Right ventricle myocardium superior (tissue), 1 donor: ENCODE data around the gene LRBA. TPM values are rescaled to one million over a fixed set of nuclear protein-coding genes. Genes with fewer than 3 reads are reported as not detected.

Experiments
- ATAC-seq: fragments of 200-7000 bp; cut with Tn5 transposase; one replicate; pipeline ENCODE4 v1.9.1; 2020; ENCODE audit warnings: mild to moderate bottlenecking; ENCODE audit not compliant: poor library complexity
- DNase-seq: peaks from one replicate; pipeline ENCODE4 v3.0.0-alpha.2; 2020
- intact Hi-C: fragments of 100-400 bp; cut with DNase I; formaldehyde crosslinking; loops from one replicate; pipeline ENCODE4 v1.11.2; 2022
- total RNA-seq: library from RNA; stranded (reverse); fragmentation: NEBNext Ultra II Directional; extraction: Animal tissue kit (Norgen Biotek cat#: 25700); gene quantifications from one replicate; pipeline ENCODE4 v1.2.1, GENCODE V29; 2021
- donor health status: DM: no; HTN: yes; CAD: no; lungs with severe emphysema.

The LRBA gene
- total RNA-seq, 1 donor from 2014 or later: 17.9 TPM

DNA sequence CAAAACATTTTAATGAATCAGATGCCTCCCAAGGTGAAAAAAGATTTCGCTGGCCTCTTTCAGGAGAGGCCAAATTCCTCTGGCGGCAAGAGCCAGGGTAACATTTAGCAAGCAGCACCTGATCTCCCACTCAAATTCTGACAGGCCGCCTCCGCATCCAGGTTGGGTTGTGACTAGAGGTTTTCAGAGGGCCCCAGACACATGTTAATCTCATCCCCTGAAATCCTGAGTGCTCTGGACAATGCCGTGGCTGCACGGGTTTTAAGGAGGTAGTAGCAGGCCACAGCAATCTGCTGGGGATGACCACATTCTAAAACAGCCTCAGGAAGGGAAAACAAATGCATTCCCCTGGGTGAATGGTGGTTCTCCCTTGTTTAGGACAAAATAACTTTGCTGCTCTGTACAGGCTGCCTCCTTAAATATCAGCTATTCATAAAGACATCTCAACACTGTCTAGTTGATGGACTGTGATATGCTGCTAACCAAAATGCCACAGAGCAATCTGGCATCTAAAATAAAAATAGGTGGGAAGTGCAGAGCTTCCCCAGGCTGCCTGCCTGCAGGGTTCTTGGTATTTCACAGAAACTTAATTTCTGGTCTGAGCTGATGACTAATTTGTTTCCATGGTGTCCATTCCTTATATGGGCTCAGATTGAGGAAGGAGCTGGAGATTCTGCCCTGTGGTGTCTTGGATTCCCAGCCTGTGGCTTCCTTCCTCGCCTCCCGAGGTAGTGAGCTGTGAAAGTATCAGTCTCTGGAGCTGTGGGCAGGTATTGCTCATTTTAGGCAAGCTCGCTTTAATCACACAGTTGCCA lies 734.8 kb downstream of the LRBA start:
- DNase-seq (no peak), ATAC-seq (no peak)
- intact Hi-C loops: no loop called here

DNA sequence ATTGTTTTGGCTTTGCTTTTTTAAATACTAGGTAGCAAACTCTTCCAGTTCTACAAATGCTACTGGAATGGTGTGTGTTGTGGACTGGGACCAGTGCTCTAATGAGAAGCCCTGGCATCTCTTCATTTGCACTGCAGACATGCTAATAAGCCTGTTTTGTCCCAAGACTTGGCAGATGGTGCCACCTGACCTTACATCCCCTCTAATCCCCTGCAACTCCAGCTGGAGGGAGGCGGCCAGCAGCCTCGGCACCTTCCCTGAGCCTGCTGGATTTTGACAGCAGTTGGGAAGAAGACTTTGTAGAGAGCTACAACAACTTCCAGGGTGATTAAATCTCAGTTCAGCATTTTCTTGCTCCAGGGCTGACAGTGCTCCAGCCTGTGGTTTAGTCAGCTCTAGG lies 736.9 kb downstream of the LRBA start:
- DNase-seq: no peak
- ATAC-seq: no peak
- intact Hi-C loops: no loop called here

DNA sequence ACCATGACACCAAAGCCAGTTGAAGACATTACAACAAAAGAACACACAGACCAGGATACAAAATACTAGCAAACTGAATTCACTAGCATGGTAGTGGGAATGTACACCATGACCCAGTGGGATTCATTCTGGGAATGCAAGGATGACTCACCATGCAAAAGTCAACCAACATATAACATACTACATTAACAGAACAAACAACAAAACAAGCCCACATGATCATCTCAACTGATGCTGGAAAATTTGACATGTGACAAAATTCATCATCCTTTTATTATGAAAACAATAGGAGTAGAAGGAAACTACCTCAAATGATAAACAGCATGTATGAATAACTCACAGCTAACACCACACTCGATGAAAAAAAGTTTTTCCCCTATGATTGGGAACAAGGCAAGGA lies 746.6 kb downstream of the LRBA start:
- ATAC-seq: no peak
- no peak for DNase-seq
- intact Hi-C loops: no loop called here

DNA sequence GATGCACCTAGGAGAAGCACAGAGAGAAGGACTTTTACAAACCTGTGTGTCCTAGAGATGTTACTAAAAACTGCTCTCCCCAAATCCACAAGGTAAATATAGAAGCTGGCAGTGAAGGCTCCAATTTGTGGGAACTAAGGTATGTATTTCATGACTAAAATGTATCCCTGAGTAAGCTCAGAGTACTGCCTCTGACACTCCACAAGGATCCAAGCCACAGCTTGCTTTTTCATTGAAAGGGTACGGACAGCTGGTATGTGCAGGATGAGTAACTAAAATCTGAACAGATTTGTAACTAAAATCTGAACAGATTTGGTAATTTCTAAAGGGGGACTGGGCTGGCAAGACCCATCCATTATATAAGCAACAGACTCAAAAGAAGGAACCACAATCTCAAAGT lies 749.3 kb downstream of the LRBA start:
- ATAC-seq: no peak
- no peak for DNase-seq
- intact Hi-C loops: no loop called here

DNA sequence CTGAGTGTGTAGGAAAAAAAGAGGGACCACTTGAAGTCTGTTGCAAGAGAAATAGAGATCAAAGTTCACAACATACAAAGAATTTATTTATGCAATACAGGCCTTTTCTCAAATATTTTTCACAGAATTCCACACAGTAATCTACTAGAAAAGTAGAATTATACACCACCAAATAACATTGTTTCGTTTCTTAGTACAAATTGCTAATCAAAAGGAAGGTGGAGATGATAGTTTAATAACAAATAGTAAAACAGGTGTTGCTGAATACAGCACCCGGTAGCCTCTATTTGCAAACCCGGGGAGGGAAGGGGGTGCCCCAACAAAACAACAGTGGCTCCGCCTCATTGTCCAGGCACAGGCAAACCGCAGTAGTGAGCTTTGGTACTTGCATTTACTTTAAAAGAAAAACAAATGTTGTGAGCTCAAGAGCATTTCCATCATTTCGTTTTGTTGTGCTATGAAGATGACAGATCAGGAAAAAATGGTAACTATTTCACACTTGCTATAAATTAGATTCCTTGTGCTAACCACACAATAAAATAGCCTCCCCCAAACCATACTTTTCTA lies 750.4 kb downstream of the LRBA start:
- no peak for DNase-seq
- ATAC-seq: no peak
- intact Hi-C loops: no loop called here

DNA sequence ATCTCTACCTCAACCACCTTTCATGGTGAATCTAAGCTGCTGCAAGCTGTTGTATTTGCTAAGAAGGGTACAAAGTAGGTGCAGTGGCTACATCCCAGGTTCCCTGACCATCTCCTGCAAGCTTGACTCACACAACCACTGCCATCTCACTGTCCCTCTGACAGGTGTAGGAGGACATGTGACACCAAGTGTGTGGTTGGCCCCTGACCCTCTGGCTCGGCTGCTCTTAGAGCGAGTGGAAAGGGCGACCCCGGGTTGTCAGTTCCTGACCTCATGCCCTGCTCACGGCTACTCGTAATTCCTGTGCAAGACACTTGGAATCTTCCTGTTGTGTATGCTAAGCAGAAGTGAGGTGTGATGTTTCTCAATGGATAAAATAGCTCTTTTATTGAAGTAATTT lies 752.5 kb downstream of the LRBA start:
- DNase-seq: no peak
- intact Hi-C loops: no loop called here
- no peak for ATAC-seq

DNA sequence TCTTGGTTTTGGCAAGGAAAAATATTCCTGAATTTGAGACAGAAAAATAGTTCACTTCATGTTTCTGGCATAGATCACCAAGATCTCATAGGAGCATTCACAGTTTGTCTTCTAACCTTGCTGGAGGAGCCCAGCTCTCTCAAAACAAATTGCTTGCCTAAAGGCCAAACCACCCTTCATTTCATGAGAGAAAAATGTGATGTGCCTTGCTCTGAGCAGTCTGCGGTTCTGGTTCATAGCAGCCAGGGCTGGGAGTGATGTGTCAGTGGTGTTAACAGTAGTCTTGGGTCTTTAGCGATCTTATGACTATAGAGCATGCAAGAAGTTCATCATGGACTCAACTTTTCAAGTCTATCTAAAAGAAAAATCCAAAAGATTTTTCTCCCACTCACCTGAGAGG lies 753.5 kb downstream of the LRBA start:
- intact Hi-C loops: no loop called here
- DNase-seq (no peak), ATAC-seq (no peak)

DNA sequence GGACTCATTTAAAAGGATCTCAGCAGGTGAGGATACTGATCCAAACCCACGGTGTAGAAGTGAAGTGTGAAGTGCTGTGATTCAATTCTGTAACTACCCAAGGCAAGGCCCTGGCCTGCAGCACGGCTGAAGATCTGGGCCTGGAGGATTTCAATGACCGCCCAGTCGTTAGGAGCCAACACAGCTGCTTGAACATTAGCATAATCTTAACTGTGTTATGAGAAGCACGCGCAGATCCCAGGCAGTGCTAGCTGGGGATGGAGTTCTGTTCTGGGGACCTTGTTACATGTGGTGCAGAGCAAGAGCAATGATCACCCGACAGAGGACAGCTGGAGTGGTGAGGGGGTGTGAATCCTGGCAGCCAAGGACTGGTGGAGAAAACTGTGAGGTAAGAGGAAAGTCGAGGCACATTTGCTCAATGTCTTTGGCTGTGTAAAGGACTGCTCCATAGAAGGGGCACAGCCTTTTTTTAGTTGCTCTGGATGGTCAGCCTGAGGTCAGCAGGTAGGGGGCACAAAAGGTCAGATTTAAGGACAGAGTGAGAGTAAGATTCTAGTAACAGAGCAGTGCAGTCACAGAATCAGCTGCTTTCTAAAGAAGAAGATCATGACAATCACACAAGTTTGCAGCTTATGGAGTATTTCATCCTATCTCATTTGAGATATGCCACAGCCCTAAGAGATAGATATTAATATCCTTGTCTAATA lies 755.1 kb downstream of the LRBA start:
- no peak for DNase-seq
- intact Hi-C loops: no loop called here
- ATAC-seq: peak; percentile 34

DNA sequence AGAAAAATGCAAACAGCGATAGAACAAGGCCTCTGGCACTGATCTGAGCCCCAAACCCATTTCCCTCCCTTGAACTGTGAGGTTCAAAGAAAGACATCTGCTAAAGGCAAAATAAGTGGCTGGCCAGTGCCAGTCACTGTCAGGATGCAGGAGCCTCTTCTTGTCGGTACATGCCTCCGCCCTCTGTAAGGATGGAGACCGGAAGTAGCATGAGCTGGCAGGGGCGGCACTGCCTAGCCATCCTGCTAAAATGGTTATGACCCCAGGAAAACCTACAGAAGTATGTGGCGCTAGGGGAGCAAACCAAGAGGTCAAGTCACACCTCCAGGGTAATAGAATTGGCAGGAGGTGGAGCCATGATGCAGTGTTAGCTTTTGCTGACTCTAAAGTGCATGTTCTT lies 756.5 kb downstream of the LRBA start:
- intact Hi-C loops: no loop called here
- ATAC-seq: no peak
- no peak for DNase-seq

DNA sequence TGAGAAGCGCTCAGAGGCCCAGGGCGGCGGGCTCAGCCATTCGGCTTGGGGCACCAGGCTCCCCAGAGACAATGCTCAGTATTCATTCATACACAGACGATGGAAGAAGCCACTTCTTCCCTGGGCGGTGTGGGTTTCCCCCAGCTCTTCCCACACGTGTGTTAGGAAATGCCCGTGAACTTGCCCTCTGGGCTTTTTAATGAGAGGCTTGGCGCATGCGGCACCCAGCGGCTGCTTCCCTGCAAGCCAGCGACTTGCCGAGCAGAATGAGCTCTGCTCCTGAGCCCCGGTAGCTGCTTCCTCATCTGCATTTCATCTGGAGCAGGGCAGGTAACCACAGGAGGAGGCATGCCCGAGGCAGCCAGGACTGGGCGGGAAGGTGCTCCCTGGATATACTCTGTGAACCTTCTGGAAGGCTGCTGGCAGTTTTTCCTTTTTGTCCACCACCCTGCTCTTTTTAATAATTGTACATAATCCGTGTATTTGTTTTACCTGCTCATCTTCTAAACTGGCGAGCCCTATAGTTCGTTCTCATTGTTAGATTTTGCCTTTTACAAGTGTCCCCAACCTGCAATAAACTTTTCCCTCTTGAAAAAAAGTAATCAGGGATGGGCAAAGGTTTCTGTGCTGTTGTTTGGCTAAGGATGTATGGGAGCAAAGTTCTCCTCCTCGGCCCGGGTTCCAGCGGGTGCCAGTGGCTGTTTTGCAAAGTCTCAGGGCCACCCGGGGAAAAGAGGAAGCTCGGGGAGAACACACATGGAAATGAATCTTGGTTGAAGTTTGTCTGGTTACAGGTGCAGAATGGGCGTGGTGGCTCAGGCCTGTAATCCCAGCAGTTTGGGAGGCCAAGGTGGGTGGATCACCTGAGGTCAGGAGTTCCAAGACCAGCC lies 758.0 kb downstream of the LRBA start:
- DNase-seq (no peak), ATAC-seq (no peak)
- intact Hi-C loops: no loop called here

DNA sequence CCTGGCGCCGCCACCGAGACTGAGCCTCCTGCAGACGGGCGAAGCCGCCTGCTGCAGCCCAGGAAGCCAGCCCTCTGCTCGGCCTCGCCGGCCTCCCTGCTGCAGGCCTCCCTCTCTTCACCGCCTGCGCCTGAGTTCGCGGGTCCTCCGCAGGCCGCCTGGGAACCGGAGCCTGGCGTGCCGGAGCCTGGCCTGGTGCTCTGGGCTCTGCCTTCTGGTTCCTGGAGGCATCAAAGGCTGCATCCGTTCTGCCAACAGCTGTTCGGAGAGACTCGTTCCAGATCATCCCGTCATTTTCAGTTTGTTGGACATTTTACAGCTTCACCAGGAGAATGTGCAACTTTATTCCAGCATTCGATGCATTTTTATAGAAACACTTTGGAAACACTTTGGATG lies 758.9 kb downstream of the LRBA start:
- DNase-seq (no peak), ATAC-seq (peak; percentile 73)
- intact Hi-C loops: no loop called here

DNA sequence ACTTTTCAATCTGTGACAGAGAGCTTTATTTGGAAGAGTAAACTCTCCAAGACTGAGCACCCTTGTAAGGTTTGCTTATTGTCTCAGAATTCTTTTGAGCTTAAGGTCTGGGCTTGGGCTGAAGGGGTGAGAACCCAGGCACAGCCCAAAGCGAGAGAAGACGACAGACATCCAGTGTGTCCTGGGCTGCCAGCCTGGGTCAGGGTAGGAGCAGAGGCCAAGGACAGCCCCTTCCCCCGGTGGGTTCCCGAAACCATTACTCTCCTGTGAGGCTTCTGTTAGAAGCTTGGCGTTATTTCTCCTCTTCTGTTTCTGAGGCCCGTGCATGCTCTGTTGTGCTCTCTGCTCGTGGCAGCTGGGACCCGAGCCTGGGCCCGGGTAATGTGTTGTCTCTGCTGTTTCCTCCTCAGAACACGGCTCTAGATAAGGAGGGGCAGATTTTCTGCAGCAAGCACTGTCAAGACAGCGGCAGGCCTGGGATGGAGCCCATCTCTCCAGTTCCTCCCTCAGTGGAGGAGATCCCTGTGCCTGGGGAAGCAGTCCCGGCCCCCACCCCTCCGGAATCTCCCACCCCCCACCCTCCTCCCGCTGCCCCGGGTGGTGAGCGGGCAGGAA lies 759.4 kb downstream of the LRBA start:
- peak; percentile 63 for ATAC-seq
- DNase-seq: no peak
- intact Hi-C loops: no loop called here

DNA sequence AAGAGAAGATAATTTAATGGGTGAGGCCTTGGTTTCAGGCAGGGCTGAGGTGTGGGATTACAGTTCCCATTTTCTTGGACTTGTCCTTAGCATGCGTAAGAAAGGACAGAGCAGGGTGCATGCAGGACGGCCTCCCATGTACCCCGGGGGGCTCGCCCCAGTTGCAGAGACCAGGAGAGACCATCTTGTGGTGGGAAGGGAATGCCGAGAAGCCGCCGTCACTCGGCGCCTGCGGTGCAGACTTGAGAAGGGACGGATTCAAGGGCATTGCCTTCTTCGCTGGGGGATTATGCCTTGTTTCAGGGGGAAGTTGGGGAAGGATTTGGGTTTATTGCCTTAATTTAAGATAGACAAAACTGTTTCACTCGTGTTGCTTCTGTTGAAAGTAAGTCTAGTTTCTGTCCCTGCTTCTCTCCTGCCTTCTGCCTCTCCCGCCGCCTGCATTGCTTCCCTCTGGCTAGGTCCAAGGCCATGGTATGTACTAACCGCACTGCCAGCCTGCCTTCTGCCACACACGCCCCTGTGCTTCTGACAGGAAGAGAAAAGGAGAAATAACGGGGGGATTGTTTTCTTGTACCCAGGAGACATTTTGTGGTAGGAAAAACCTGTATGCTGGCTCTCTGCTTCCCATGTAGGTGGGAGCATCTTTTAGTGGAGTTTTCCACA lies 761.0 kb downstream of the LRBA start:
- DNase-seq (no peak), ATAC-seq (no peak)
- intact Hi-C loops: no loop called here

DNA sequence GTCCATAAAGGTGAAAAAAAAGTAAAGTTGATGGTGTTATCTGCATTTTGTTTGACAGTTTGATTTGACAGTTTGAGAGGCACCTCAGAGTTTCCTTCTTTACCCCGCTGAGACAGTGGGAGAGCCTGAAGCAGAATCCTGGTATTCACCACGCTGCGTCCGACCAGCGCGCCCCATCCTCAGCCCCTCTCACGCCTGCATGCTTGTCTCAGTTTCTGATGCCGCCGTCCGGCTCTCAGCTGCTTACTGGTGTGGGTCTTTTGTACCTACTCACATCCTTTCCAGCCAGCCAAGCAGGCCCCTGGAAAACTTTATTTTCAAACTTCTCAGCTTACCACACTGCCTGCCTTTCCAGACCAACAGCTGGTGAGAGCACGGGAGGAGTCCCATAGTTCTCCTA lies 761.7 kb downstream of the LRBA start:
- intact Hi-C loops: no loop called here
- DNase-seq (no peak), ATAC-seq (no peak)

DNA sequence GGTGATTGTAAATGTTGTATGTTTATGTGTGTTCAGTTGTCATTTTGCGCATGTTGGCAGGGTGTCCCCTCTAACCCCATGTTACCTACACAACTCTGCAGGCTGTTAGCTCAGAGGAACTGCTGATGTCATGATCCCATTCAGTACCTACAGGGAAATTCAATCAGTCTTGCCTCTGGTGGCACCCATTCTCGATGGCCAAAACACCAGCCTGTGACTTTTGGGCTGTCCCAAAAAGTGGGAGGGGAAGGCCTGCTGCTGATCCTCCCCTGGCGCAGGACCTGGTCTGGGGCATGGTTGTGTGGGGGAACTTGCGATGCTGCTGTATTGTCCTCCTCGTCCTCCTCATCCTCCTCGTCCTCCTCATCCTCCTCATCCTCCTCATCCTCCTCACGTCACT lies 762.3 kb downstream of the LRBA start:
- intact Hi-C loops: no loop called here
- ATAC-seq (no peak), DNase-seq (no peak)

DNA sequence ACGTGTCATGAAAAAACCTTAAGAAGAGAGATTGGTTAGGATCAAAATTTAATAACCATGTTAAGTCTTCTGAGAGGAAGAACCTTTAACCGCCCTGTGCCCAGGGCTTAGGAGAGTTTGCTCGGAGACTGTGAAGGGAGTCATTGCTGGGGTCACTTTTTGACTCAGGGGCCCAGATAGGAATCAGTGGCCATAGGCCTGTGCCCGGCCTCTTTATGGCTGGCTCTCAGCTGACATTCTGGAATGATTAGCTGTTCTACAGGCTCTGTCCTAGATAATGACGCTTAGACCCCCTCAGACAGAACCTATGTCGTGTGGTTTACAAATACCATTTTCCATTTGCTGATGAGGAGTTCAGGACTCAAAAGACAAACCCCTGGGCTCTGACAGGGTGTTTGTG lies 762.8 kb downstream of the LRBA start:
- DNase-seq (no peak), ATAC-seq (no peak)
- intact Hi-C loops: no loop called here

DNA sequence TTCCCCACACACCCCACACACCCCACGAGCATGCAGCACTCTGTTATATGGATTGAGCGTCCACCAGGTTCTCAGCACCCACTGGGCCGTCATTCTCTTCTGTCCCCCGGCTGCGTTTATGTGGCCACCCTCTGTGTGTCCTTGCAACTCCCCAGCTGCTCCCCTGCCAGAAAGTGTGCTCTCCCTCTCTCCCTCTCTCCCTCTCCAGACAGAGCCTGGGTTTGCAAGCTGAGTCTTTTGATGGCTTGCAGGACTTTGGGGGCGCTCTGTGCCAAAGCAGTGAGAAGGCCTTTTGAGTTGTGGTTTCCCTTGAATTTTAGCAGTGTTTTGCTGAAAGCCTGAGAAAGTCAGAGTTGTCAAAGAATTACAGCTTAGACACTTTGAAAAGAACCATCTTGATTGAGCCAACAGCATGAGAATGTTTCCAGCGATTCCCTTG lies 763.3 kb downstream of the LRBA start:
- ATAC-seq: no peak
- intact Hi-C loops: no loop called here

DNA sequence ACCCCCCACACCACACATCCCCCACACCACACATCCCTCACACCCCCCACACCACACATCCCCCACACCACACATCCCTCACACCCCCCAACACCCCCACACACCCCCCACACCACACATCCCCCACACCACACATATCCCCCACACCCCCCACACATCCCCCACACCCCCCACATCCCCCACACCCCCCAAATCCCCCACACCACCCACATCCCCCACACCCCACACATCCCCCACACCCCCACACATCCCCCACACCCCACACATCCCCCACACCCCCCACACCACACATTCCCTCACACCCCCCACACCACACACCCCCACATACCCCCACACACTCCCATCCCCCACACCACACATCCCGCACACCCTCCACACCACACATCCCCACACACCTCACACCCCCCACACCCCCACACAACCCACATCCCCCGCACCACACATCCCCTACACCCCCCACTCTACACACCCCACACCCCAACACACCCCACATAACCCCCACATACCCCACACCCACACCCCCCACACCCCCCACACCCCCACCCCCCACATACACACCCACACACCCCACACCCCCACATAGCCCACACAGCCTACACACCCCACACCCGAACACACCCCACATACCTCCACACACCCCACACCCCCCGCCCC lies 764.0 kb downstream of the LRBA start:
- ATAC-seq (no peak), DNase-seq (no peak)
- intact Hi-C loops: no loop called here

More for the DNA sequence above, 763.3 kb downstream of the LRBA start:
- no peak for DNase-seq
